ENCODE measurements around the gene GRIN3B.
"Not testable (repeated sequence)": the region's sequence is repeated elsewhere in the genome, so short reads cannot be mapped to it uniquely, and the experiment has no call there.

The GRIN3B gene

GRCh38 chr19:1017115-1017905, 17.1 kb downstream of the GRIN3B start:
- no peak overlapping the region for H3K4me3 ChIP-seq (ENCODE audit: low read depth, low read length)

DNA sequence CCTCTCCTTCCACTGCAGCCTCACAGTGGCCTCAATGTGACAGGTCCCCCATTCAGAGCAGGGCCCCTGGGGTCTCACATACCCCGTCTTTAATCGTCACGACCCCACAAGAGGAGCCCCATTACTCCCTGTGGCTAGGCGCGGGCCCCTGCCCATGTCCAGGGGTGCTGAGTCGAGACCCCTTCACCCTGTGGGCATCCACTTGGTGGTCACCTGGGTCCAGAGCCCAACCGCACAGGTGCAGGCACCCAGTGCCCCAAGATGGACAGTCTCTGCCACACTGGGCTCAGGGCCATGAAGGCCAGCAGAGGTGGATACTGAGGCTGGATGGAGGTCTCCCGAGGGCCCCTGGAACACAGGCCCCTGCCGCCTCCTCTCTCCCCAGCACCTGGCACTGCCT, 17.7 kb downstream of the GRIN3B start:
- H3K4me3 ChIP-seq (ENCODE audit: low read depth, low read length): no peak overlapping the region

- no peak overlapping the region for H3K4me3 ChIP-seq (ENCODE audit: low read depth, low read length)
These were observed 18.2 kb downstream of the GRIN3B start for GRCh38 chr19:1018393-1018792.

GRCh38 chr19:1018932-1019615, 18.9 kb downstream of the GRIN3B start:
- H3K4me3 ChIP-seq (ENCODE audit: low read depth, low read length): no peak overlapping the region

GRCh38 chr19:1019616-1019961, 19.4 kb downstream of the GRIN3B start:
- H3K4me3 ChIP-seq (ENCODE audit: low read depth, low read length): peak overlapping the region; percentile 89

DNA sequence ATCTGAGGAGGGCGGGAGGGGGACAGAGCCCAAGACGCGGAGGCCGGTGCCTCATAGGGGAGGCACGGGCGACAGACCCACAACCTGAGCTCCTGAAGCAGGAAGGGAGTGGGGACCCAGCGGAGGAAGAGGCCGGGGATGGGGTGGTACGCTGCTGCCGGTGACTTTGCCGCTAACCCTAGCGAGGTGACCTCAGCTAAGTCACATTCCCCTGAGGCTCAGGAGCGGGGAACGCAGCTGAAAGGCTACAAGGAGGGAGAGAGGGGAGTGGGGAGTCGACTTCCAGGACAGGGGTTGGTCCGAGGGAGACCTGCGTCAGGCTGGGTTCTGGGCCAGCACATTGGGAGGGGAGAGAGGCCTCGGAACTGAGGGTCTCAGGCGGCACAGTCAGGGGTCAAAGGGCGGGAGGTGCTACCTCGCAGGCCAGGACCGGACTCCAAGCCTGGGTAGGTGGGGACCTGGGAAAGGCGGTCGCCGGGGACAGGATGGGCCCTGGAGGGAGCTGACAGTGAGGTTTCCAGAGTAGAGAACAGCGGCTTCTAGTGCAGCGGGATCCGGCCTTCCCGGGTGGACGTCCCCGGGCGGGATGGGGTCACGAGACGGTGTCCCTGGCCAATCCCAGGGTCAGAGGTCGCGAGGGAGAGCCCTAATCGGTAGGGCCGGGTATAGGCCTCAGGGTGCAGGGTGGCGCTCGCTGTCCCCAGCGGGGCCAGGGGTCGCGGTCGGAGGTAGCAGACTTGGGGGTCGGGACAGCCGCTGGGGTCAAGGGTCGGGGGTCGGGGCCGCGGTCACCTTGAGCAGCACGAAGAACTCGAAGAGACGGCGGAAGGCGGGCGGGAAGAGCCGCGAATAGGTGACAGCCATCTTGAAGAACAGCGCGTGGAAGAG, 20.0 kb downstream of the GRIN3B start:
- peak overlapping the region; percentile 89 for H3K4me3 ChIP-seq (ENCODE audit: low read depth, low read length)

GRCh38 chr19:1020868-1021425, 20.7 kb downstream of the GRIN3B start, which contains the start of gene TMEM259:
Gene TMEM259, minus strand, starts transcription at chr19:1021123. Its CDS starts 127 bp downstream, at chr19:1020996.
- peak within 1 kb of the TSS; percentile 89 for H3K4me3 ChIP-seq (ENCODE audit: low read depth, low read length)

- H3K4me3 ChIP-seq (ENCODE audit: low read depth, low read length): not testable (repeated sequence)
These were observed 23.6 kb downstream of the GRIN3B start for GRCh38 chr19:1023883-1024188.

GRCh38 chr19:1025080-1025479, 24.9 kb downstream of the GRIN3B start:
- H3K4me3 ChIP-seq (ENCODE audit: low read depth, low read length): not testable (repeated sequence)

GRCh38 chr19:1025960-1026782, 26.0 kb downstream of the GRIN3B start, which contains the start of gene CNN2:
Gene CNN2, plus strand, starts transcription at chr19:1026608. Its CDS starts 54 bp downstream, at chr19:1026662.
- peak within 1 kb of the TSS; percentile 93 for H3K4me3 ChIP-seq (ENCODE audit: low read depth, low read length)

GRCh38 chr19:1026783-1027649, 26.8 kb downstream of the GRIN3B start:
- peak overlapping the region; percentile 93 for H3K4me3 ChIP-seq (ENCODE audit: low read depth, low read length)

DNA sequence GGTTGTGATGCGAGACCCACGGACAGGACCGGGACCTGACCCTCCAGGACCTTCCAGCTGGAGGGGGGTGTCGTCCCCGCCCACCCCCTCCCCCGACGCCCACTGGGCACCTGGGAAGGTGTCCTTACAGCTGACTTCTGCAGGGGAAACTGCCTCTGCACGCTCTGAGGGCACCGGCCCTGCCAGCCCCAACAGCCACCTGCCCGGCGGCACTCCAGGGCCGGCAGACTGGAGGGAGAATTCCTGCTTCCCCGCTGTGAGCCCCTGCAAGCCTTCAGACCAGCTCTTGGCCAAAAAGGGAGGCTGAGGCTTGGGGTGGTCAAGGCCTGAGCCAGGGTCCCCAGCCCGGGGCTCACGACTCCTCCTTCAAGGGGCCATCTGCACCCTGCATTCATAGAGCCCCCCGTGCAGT, 27.4 kb downstream of the GRIN3B start:
- peak overlapping the region; percentile 93 for H3K4me3 ChIP-seq (ENCODE audit: low read depth, low read length)

- H3K4me3 ChIP-seq (ENCODE audit: low read depth, low read length): peak overlapping the region; percentile 93
These were observed 28.1 kb downstream of the GRIN3B start for GRCh38 chr19:1028062-1028926.

GRCh38 chr19:1032264-1032867, 32.1 kb downstream of the GRIN3B start:
- H3K4me3 ChIP-seq (ENCODE audit: low read depth, low read length): no peak overlapping the region

DNA sequence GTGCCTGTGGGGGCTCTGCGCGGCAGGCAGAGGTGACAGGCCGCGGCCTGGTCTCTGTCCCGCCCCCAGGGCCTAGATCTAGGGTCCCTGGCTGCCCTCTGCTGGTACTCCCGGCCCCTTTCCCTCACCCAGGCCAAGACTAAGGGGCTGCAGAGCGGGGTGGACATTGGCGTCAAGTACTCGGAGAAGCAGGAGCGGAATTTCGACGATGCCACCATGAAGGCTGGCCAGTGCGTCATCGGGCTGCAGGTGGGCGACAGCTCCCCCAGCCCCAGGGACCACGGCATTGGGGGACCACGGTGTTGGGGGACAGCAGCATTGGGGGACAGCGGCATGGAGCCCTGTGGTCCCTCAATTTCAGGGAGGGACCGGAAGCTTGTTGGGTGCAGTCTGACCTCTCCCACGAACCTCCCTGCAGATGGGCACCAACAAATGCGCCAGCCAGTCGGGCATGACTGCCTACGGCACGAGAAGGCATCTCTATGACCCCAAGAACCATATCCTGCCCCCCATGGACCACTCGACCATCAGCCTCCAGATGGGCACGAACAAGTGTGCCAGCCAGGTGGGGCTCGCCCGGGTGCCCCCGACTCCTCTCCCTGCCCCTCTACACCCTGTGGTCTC, 35.9 kb downstream of the GRIN3B start:
- no peak overlapping the region for H3K4me3 ChIP-seq (ENCODE audit: low read depth, low read length)

- no peak overlapping the region for H3K4me3 ChIP-seq (ENCODE audit: low read depth, low read length)
These were observed 37.4 kb downstream of the GRIN3B start for GRCh38 chr19:1037621-1038064.

DNA sequence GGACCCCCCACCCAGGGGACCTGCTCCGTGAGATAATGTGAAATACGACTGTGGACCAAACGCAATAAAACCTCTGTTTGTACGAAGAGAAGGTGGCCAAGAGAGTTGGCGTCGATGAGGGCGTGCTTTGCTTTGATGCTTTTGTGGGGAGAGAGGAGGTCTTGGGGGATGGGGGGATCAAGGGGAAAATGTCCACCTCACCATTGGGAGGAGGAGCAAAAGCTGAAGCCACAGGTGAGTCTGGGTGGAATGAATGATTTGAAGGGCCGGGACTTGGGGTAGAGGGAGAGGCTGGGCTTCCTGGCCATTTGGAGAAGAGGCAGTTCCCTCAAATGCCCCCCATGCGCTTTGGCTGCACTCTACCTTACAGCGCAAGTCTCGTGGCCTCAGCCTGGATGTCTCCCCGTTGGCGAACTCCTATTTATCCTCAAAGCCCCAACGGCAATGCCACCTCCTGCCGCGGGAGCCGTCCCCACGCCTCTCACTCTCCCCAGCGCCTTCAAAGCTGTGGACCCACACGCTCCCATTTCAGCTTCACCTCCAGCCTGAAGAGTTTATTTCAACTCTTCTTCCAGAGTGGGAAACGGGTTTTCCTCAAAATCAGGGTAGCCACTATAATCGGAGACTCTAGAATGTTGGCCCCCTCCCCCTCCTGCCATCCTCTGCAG, 38.9 kb downstream of the GRIN3B start:
- H3K4me3 ChIP-seq (ENCODE audit: low read depth, low read length): no peak overlapping the region
